ENCODE measurements around the gene KCND2.

The KCND2 gene

GRCh38 chr7:120464104-120464503, 191.1 kb downstream of the KCND2 start:
- no peaks in the 10 kb centered on the region for H3K27me3 Mint-ChIP-seq (ENCODE audit: low read depth)

GRCh38 chr7:120467676-120468075, 194.7 kb downstream of the KCND2 start:
- no peaks in the 10 kb centered on the region for H3K9me3 Mint-ChIP-seq
- TF ChIP-seq, protein P1, sequence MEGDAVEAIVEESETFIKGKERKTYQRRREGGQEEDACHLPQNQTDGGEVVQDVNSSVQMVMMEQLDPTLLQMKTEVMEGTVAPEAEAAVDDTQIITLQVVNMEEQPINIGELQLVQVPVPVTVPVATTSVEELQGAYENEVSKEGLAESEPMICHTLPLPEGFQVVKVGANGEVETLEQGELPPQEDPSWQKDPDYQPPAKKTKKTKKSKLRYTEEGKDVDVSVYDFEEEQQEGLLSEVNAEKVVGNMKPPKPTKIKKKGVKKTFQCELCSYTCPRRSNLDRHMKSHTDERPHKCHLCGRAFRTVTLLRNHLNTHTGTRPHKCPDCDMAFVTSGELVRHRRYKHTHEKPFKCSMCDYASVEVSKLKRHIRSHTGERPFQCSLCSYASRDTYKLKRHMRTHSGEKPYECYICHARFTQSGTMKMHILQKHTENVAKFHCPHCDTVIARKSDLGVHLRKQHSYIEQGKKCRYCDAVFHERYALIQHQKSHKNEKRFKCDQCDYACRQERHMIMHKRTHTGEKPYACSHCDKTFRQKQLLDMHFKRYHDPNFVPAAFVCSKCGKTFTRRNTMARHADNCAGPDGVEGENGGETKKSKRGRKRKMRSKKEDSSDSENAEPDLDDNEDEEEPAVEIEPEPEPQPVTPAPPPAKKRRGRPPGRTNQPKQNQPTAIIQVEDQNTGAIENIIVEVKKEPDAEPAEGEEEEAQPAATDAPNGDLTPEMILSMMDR (IDR thresholded peaks at IDR 0.05; ENCODE audit: unreplicated experiment in 3 of 3), result no peak
- H3K27ac Mint-ChIP-seq, result no peak overlapping the region
- H3K36me3 Mint-ChIP-seq (ENCODE audit: low read depth), result no peaks in the 10 kb centered on the region
- H3K27me3 Mint-ChIP-seq (ENCODE audit: low read depth), result no peaks in the 10 kb centered on the region
- H3K4me1 Mint-ChIP-seq, result no peaks in the 10 kb centered on the region
- H3K4me3 Mint-ChIP-seq, result no peak overlapping the region

More at GRCh38 chr7:120464104-120464503, 191.1 kb downstream of the KCND2 start:
- Mint-ChIP-seq H3K4me3 (no peak overlapping the region), H3K9me3 (no peaks in the 10 kb centered on the region), H3K27ac (no peak overlapping the region), H3K36me3 (ENCODE audit: low read depth) (no peaks in the 10 kb centered on the region), H3K4me1 (no peaks in the 10 kb centered on the region)
- TF ChIP-seq, protein P1 (IDR thresholded peaks at IDR 0.05; ENCODE audit: unreplicated experiment in 3 of 3), result no peak

- Mint-ChIP-seq H3K27me3 (ENCODE audit: low read depth) (no peaks in the 10 kb centered on the region), H3K27ac (no peak overlapping the region)
These were observed 195.6 kb downstream of the KCND2 start for GRCh38 chr7:120468611-120469010.

DNA sequence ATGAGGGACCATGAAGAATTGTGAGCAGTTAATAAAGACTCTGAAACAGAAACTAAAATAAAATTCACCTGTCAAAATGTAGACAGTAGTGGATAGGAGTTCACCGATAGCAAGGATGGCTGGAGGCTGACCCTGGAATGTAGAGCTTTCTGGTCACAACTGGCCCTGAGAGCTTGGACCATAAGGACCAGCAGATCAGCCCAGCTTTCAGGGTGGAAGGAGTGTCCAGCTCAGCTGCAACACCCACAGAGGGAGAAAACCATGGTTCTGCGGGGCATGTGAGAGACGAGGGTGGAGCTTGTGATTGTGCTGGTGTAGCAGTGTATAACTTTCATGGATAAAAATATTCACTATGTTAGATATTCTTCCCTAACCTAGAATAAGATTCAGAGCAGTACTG, 199.9 kb downstream of the KCND2 start:
- H3K4me1 Mint-ChIP-seq, result no peaks in the 10 kb centered on the region
- no peaks in the 10 kb centered on the region for H3K36me3 Mint-ChIP-seq (ENCODE audit: low read depth)
- no peak overlapping the region for H3K4me3 Mint-ChIP-seq
- no peaks in the 10 kb centered on the region for H3K27me3 Mint-ChIP-seq (ENCODE audit: low read depth)
- TF ChIP-seq, protein P1 (IDR thresholded peaks at IDR 0.05; ENCODE audit: unreplicated experiment in 3 of 3), result no peak
- no peak overlapping the region for H3K27ac Mint-ChIP-seq
- no peaks in the 10 kb centered on the region for H3K9me3 Mint-ChIP-seq

More at GRCh38 chr7:120468611-120469010, 195.6 kb downstream of the KCND2 start:
- H3K9me3 Mint-ChIP-seq, result no peaks in the 10 kb centered on the region
- H3K4me3 Mint-ChIP-seq, result no peak overlapping the region
- TF ChIP-seq, protein P1 (IDR thresholded peaks at IDR 0.05; ENCODE audit: unreplicated experiment in 3 of 3), result no peak
- no peaks in the 10 kb centered on the region for H3K36me3 Mint-ChIP-seq (ENCODE audit: low read depth)
- no peaks in the 10 kb centered on the region for H3K4me1 Mint-ChIP-seq

- H3K4me3 Mint-ChIP-seq, result no peak overlapping the region
- H3K36me3 Mint-ChIP-seq (ENCODE audit: low read depth), result no peaks in the 10 kb centered on the region
- no peak overlapping the region for H3K27ac Mint-ChIP-seq
- H3K9me3 Mint-ChIP-seq, result no peaks in the 10 kb centered on the region
- no peaks in the 10 kb centered on the region for H3K27me3 Mint-ChIP-seq (ENCODE audit: low read depth)
- no peaks in the 10 kb centered on the region for H3K4me1 Mint-ChIP-seq
- TF ChIP-seq, protein P1 (IDR thresholded peaks at IDR 0.05; ENCODE audit: unreplicated experiment in 3 of 3), result no peak
These were observed 200.4 kb downstream of the KCND2 start for GRCh38 chr7:120473352-120473751.

DNA sequence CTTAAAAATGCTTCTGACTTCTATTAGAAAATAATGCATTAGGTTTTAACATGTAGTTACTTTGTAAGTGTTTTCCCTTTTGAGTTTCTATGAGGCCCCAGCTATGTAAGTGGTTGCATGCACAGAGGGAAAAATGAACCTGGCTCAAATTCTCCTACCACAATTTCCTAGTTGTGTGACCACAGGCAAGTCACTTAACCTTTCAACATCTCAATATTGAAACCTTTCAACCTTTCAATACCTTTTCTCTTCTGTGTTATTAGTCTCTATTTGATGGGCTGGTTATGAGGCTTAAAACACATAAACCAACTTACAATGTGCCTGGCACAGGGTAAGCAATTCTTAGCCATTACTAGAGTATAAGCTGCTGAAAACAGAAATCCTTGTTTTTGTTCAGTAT, 203.0 kb downstream of the KCND2 start:
- no peak overlapping the region for H3K4me3 Mint-ChIP-seq
- no peak overlapping the region for H3K27ac Mint-ChIP-seq
- TF ChIP-seq, protein P1 (IDR thresholded peaks at IDR 0.05; ENCODE audit: unreplicated experiment in 3 of 3), result no peak
- H3K36me3 Mint-ChIP-seq (ENCODE audit: low read depth), result no peaks in the 10 kb centered on the region
- no peaks in the 10 kb centered on the region for H3K27me3 Mint-ChIP-seq (ENCODE audit: low read depth)
- H3K9me3 Mint-ChIP-seq, result no peaks in the 10 kb centered on the region
- no peaks in the 10 kb centered on the region for H3K4me1 Mint-ChIP-seq

Measured in nephron (organoid).